Retinal pigment epithelial cell (primary cell): Measurements from ENCODE around the gene SP1.

Experiments used
- DNase-seq: peaks from one replicate; pipeline ENCODE4 v3.0.0-alpha.2; 2010; ENCODE audit warnings: low read depth
- H3K4me3 ChIP-seq: 2 replicates; pipeline ENCODE4 v1.5.1; 2011; ENCODE audit warnings: mild to moderate bottlenecking, low read length, control low read depth, moderate library complexity
- TF ChIP-seq, protein P1 (sequence below): conservative IDR thresholded peaks from 2 replicates; pipeline ENCODE4 v1.5.1; 2011; ENCODE audit warnings: low read depth, low read length, control low read depth, inconsistent platforms

SP1 gene

DNA sequence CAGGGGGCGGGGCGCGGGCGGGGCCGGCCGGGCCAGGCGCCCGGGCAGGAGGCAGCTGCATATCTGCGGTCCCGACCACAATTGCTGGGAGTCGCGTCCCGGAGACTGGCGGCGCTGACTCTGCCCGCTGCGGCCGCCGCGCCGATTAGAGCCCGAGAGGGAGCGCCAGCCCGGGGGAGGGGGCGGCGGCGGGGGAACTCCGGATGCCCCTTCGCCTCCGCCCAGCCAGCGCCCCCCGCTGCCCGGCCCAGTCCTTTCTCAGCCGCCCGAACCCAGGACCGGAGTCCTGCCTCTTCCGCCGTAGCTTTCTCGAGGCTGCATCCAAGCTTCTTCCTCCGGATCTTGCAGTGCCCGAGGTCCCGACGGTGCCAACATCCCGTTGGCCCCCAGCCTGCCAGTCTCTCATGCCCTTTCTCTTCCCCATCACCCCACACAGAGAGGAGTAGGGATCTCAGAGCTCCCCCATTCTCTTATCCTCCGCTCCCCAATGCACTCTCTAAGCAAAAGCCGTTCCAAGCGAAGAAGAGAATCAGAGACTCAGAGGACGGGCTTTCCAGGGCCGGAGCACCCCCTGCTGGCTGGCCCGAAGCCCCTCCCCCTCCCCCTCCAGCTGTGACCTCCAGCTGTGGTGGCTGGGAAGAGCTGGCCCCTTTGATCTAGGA, 35.0 kb upstream of the SP1 start:
- TF ChIP-seq, protein P1, sequence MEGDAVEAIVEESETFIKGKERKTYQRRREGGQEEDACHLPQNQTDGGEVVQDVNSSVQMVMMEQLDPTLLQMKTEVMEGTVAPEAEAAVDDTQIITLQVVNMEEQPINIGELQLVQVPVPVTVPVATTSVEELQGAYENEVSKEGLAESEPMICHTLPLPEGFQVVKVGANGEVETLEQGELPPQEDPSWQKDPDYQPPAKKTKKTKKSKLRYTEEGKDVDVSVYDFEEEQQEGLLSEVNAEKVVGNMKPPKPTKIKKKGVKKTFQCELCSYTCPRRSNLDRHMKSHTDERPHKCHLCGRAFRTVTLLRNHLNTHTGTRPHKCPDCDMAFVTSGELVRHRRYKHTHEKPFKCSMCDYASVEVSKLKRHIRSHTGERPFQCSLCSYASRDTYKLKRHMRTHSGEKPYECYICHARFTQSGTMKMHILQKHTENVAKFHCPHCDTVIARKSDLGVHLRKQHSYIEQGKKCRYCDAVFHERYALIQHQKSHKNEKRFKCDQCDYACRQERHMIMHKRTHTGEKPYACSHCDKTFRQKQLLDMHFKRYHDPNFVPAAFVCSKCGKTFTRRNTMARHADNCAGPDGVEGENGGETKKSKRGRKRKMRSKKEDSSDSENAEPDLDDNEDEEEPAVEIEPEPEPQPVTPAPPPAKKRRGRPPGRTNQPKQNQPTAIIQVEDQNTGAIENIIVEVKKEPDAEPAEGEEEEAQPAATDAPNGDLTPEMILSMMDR: peak; percentile 80
- no peak for DNase-seq
- H3K4me3 ChIP-seq: peak overlapping the region; percentile 76

DNA sequence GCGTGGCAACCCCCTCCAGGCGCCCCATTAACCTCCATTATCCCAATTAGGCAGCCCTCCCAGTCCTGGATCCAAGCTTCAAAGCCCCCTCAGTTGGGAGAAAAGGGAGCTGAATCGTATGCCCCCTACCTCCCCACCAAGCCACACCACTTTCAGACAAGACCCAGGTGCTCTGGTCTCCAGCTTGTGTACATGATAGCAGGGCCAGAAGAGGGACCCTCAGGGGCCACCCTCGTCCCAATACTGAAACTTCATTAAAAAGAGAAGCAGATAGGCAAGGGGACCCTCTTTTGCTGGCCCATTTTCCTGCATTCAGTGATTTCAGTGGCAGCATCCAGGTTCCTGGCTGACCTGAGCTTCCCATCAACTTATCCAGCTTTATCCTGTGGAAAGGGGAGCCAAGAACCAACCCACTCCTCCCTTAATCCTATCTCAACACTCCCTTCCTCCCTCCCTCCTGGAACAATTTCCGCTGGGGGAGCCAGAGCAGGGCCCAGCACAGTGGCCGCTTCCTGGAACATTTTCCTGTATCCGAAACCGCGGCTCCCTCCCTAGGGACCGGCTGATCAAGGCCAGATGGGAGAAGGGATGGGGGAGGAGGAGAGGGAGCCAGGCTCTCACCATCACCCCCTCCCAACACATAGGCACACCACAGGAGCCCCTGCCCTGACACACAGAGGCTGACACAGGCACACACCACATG, 34.3 kb upstream of the SP1 start:
- H3K4me3 ChIP-seq: peak overlapping the region; percentile 76

DNA sequence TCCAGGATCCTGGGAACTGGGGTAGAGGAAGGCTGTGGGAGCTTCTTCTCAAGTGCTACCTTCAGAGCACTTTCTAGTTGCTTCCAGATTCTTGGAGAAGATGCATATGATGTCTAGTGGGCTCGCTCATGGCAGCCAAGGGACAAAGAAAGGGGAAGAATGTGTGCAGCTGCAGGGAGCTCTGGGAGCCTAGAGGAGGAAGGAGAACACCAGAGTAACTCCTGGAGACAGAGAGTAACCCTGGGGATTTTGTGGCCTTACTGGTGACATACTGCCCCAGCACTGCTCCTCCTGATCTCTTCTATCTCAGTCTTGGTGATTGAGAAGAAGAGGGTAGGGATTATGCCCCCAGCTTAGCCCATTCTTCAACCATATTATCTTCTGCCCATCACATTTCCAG, 33.5 kb upstream of the SP1 start:
- TF ChIP-seq, protein P1: no peak
- no peak for DNase-seq

More for the DNA sequence above, 34.3 kb upstream of the SP1 start:
- TF ChIP-seq, protein P1: no peak
- no peak for DNase-seq

DNA sequence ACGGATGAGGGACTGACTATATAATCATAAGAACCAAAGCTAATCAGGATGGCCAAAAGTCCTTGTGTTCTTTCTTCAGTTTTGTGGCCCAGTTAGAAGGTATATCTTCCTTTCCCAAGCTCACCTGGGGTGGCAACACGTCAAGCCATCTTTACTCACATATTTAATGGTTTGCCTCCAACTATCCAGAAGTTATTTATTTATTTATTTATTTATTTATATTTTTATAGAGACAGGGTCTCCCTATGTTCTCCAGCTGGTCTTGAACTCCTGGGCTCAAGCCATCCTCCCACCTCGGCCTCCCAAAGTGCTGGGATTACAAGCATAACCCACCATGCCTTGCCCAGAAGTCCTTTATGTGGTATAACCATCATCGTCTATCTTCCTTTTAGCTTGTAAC, 32.1 kb upstream of the SP1 start:
- TF ChIP-seq, protein P1: no peak
- H3K4me3 ChIP-seq: no peak overlapping the region
- no peak for DNase-seq

More for the DNA sequence above, 33.5 kb upstream of the SP1 start:
- H3K4me3 ChIP-seq: no peak overlapping the region

DNA sequence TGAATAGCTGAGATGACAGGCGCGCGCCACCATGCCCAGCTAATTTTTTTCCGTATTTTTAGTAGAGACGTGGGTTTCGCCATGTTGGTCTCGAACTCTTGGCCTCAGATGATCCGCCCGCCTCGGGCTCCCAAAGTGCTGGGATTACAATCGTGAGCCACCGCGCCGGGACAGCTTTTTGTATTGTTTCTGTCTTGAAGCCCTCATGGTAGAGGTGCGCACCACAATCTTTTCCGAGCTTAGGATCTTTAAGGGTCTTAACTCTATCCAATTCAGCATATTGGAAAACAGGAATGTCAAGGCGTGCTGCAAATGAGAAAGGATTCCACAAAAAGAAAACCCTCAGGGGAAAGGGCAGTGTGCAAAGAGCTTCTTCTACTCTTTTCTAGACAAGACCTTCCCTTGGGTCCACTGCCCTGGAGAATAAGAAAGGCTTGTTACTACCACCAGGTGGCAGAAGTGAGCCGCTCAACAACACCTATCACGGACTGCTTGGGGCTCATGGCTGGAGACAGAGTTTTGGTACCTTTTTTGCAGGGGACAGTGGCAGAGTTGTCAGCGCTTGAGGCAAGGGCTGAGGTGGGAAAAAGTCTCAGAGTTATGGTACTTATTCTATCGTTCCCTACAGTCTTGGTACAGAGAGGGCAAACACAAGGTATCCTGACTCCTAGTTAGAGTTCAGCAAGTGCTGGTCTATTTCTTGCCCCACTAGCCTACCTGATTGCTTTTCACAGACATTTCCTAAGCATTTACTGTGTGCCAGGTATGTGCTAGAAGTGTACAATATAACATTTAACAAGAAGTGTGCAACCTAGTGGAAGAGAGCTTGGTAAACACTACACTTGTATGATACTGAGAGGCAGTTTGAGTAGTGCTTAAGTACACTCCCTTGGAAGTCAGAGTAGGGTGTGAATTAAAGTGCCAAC, 27.4 kb upstream of the SP1 start:
- no peak overlapping the region for H3K4me3 ChIP-seq
- TF ChIP-seq, protein P1: peak; percentile 84
- DNase-seq: no peak

DNA sequence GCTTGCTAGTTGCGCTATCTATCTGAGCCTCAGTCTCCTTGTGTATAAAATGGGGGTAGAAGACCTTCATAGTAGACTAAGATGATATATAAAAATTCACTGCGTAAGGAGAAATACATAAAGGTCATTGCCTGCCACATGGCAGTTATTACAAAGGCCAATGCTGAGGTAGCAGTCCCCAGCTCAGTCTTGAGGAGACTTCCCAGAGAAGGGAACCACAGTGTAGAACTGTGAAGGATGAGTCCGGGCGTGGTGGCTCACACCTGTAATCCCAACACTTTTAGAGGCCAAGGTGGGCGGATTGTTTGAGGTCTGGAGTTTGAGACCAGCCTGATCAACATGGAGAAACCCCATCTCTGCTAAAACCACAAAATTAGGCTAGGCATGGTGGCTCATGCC, 26.7 kb upstream of the SP1 start:
- DNase-seq: no peak
- TF ChIP-seq, protein P1: no peak
- H3K4me3 ChIP-seq: no peak overlapping the region
